ENCODE measurements around the gene CADM4.

GRCh38 chr19:43609872-43610271 lies 29.8 kb downstream of the CADM4 start:
- TF ChIP-seq GATA2 (IDR thresholded peaks at IDR 0.05; ENCODE audit: low read depth, low read length) (no peak), GATA3 (IDR thresholded peaks at IDR 0.05; ENCODE audit: low read depth, low read length) (no peak)

All from SH-SY5Y (cell line).